Sigmoid colon (tissue), 4 donors: ENCODE measurements around the gene HMSD.

Experiments used
- CTCF ChIP-seq, 4 experiments: fragments of 450-650 bp in 3 of 4; fragments of 200-600 bp in 1 of 4; IDR thresholded peaks; one replicate each; pipeline ENCODE4 v1.5.1; 2016 to 2019; ENCODE audit warnings: antibody characterized with exemption in 4 of 4, mild to moderate bottlenecking in 3 of 4, moderate library complexity in 2 of 4
- POLR2AphosphoS5 ChIP-seq, 4 donors: sonication (generic); formaldehyde crosslinking; IDR thresholded peaks; one replicate each; pipeline ENCODE4 v1.6.1; 2017; ENCODE audit warnings: antibody characterized with exemption in 4 of 4

- TF ChIP-seq CTCF (IDR thresholded peaks at IDR 0.05), result no peak
- TF ChIP-seq POLR2AphosphoS5 (IDR thresholded peaks at IDR 0.05), result no peak
Measured at GRCh38 chr18:63953811-63954210, 4.7 kb downstream of the HMSD start.
